Activated CD4-positive, alpha-beta T cell treated with anti-CD3 and anti-CD28 coated beads, Interleukin-2, amount 50 U/mL, for 4 hours (primary cell): ENCODE measurements around the gene ACSS3.

Source experiments
- DNase-seq, 2 experiments: peaks; one replicate each; pipeline ENCODE4 v3.0.0-alpha.2; 2020

Gene ACSS3

DNA sequence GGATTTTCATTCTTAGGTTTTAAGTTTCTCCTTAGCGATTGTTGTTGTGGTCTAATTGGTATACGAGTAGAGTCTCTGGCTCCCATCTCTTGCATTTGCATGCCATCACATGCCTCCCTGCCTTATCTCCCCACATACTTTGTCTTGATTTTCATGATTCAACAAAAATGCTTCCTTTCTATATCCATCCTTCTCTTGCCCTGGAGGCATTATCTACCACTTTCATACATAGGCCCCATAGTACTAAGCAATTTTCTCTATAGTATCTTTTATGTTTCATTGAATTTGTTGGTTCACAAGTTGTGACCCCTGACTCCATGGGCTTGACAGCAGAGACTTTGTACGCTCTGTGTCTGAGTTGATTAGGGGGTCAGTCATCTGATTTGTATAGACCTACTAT, 226.1 kb downstream of the ACSS3 start:
- DNase-seq = no peak
